ENCODE data around the gene TNFRSF9.
"Not testable (repeated sequence)": the region's sequence is repeated elsewhere in the genome, so short reads cannot be mapped to it uniquely, and the experiment has no call there.

TNFRSF9 gene

DNA sequence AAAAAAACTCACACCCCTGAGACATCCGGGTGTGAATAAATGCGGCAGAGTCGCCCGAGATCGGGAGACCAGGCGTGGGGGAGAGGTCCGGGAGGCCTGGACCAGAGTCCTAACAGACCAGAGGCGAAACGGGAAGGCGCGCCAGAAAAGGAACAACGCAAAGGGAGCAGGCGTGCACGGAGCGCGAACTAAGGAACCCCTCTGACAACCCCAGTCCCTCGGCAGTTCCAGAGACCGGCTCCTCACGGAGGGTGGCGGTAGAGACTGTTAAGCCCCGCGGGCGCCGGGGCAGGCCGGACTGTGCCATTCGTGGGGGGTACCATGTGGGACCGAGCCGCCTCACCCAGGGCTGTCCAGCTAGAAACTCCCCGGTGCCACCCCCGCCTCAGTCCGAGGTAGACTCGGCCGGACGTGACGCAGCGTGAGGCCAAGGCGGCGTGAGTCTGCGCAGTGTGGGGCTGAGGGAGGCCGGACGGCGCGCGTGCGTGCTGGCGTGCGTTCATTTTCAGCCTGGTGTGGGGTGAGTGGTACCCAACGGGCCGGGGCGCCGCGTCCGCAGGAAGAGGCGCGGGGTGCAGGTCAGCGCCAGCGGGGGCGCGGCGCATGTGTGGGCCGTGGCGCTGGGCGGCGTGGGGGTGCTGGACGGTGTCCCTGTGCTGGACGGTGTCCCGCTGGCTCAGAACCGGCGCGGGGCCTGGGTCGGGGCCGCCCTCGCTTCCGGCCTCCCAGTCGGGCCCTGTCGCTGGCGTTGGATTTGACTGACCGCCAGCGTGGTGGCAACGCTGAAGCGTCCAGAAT lies 20.8 kb upstream of the TNFRSF9 start, which contains the start of gene PARK7:
Gene PARK7 (plus strand): TSS at position 496 of the 798 bp plus-strand sequence. CDS start 1,075 bp downstream, outside the sequence.
- DNase-seq = peak; percentile 94 to 100 (median 99)

DNA sequence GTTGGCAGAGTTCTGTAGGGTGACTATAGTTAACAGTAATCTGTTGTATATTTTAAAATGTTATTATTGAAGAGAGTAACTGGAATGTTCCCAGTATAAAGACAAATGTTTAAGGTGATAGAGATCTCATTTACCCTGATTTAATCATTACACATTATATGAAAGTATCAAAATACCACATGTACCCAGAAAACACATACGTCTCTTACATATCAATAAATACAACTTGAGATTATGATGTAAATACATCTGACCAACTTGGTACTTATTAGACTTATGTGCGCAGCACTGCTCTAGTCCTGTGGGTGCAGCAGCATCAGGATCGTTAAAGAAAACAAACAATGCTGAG lies 20.2 kb upstream of the TNFRSF9 start:
- no peak for DNase-seq

DNA sequence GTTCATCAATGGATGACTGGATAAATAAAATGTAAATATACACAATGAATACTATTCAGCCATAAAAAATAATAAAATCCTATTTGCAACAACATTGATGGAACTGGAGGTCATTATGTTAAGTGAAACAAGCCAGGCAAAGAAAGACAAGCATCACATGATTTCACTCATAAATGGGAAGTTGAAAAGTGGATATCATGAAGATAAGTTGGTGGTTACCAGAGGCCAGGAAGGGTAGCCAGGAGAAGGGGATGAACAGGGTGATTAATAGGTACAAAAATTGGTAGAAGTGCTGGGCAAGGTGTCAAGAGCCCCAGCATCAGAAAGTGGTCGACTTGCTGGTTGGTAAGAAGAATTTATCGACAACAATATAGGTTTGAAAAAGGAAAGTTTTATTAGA lies 19.5 kb upstream of the TNFRSF9 start:
- no peak for DNase-seq

DNA sequence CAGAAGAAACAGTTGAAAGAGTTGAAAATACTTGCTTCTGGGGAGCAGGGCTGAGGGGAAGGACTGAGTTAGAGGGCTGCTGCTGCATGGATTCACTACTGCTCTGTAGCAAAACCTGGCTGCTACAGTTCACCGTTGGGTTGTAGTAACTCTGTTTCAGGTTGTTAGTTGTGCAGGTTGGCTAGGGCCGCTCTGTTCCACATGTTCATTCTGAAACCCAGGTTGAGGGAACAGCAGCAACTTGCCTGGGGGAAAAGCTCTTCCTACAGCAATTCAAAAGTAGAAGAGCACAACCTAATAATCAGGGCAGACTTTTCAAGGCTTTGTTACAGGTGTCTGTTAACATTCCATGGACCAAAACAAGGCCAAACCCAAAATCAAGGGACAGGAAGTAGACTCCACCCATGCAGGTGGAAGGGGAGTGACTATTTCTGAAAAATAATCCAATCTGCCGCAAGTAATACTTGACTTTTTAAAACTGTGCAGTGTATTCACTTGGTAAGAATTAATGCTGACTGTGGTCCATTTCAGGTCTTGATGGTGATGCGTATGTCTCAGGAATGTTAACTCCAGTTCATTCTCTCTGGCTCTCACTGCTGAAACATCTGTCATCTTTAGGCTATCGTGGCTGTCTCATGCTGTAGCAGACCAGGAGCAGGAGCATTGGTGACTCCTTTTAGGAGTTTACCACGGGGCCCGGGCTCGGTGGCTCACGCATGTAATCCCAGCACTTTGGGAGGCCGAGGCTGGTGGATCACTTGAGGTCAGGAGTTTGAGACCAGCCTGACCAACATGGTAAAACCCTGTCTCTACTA lies 15.8 kb upstream of the TNFRSF9 start:
- DNase-seq = no peak

DNA sequence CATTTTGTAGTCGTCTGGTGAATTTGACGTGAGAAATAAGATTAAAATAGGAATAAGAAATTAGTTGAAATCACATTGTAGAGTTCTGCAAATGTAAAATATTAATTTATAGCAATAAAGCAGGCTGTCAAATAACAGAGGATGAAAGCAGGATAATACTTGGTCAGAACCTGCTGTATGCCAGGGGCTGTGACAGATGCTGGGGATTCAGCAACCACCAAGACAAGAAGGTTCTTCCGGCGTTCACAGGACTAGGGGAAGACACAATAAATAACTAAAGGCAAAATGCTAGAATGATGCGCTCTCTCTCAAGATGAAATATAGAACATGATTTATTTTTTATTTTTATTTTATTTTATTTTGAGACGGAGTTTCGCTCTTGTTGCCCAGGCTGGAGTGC lies 14.0 kb upstream of the TNFRSF9 start:
- DNase-seq = no peak

DNA sequence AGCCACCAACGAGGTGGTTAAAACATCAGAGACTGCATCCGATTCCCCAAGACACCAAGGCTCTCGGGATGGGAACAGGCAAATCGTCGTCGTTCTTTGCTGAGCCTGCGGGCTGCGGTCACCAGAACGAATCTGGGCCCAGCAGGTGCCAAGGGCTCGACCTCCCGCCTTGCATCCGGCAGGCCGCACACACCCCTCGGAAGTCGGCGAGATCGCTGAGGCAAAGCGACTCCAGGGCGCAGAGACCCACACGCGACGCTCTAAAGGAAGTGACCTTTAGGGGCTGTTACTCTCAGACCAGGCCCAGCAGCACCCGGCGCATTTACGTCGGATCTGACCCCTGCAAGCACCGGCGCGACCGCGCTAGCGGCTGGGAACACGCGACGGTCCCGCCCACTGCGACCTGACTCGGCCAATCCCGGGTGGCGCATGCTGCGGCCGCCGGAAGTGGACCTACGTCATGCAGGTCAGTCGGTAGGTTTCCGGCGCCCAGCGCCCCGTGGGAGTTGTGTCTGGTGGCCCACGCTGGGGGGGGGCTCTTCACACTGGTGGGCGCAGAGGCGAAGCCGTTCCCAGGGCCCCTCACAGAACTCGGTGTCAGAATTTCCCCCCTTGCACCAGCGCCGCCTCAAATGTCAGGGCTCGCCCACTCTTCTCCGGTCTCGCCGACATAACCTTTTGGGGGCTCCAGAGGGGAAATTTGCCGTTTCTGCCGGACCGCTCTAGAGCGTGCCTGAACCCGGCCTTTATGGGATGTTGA lies 13.4 kb upstream of the TNFRSF9 start:
- peak; percentile 81 to 99 (median 95) for DNase-seq

DNA sequence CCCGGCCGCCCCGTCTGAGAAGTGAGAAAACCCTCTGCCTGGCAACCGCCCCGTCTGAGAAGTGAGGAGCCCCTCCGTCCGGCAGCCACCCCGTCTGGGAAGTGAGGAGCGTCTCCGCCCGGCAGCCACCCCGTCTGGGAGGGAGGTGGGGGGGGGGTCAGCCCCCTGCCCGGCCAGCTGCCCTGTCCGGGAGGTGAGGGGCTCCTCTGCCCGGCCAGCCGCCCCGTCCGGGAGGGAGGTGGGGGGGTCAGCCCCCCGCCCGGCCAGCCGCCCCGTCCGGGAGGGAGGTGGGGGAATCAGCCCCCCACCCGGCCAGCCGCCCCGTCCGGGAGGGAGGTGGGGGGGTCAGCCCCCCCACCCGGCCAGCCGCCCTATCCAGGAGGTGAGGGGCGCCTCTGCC lies 12.2 kb upstream of the TNFRSF9 start:
- DNase-seq = not testable (repeated sequence)

DNA sequence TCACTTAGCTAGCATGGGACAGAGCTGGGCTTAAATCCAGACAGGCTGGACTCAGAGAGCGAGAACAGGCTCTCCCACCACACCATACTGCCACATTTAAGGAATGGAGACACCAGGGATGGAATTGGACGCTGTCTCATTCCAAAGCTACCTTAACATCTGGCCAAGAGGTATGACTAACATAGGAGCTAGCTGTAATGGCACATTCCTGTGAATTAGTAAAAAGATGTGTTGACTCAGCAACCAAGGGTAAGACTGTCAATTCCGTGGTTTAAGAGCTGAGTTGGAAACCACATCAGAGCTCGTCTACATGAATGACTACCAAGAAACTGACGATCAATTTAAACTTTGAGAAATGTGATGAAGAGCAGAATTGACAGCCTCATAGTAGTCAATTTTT lies 8.3 kb upstream of the TNFRSF9 start:
- DNase-seq = no peak

DNA sequence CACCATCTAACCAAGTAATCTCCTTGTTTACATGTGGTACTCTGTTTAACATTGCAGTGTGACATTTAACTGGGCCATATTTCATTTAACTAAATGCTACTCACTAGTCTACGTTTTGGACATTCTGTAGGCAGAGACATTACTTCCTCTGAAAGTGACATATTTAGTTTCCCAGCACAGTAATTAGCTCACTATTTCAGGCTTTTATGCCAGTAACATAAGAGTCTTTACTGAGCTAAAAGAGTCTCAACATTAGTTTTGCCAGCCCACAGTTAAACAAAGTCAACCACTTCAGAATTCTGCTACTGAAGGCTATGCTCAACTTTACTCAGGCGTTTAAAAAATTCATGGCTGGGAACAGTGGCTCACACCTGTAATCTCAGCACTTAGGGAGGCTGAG lies 2.6 kb upstream of the TNFRSF9 start:
- DNase-seq = no peak

DNA sequence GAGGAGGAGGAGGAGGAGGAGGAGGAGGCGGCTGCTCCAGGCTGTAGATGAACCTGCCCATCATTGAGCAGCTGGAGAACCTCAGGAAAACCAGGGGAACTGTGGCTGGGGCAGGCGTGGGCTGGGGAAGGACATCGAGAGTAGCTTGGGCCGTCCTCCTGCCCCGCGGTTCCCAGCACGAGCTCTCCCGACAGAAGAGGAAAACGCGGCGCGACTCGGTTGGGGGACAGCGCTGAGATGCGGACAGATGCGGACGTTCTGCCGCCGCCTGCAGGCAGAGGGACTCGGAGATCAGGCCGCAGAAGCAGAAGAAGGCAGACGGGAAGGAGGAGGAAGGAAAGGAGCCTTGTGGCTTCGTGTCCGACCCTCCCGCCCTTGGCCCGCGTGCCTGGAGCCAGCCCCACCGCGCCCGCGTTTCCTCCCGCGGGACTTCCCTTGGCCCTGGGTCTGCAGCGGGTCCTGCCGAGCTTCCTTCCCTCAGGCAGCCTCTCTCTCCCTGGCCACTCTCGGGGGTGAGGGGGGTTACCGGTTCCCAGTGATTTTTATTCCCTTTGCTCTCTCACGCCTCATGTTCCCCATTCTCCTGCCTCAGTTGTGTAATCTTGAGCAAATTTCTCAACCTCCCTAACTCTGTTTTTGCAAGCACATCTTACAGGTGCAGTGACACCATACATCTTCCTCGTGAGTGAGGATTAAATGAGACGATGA lies 1.7 kb upstream of the TNFRSF9 start:
- DNase-seq = peak in 49 of 56 donors; percentile 3 to 70 (median 27)

DNA sequence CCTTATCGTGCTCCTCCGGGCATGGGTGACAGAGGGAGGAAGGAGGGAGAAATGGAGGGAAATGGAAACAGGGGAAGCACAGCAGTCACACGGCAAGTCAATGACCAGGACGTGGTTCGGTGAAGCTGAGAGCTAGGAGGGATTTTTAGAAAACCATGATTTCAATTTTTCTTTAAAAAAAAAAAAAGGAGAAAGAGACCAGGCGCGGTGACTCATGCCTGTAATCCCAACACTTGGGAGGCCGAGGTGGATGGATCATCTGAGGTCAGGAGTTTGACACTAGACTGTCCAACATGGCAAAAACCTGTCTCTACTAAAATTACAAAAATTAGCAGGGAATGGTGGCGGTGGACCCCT lies 776 bp upstream of the TNFRSF9 start:
- no peak for DNase-seq

DNA sequence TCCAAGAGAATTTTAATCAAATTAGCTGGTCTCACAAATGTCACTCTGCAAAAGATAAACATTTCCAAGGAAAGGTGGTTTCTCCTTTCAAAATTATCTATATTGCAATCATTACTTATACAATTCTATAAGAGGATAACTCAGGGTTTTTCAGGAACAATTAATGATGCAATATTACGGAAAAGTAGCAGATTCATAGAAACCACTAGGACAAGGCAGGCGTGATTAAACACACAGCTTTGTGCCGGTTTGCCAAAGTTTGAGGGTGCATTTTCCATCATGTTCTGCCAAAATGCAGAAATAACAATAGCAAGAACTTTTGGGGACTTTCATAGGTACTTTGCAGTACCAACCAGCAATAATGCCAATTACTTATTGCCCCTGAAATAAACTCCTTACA lies 605 bp downstream of the TNFRSF9 start:
- no peak for DNase-seq

DNA sequence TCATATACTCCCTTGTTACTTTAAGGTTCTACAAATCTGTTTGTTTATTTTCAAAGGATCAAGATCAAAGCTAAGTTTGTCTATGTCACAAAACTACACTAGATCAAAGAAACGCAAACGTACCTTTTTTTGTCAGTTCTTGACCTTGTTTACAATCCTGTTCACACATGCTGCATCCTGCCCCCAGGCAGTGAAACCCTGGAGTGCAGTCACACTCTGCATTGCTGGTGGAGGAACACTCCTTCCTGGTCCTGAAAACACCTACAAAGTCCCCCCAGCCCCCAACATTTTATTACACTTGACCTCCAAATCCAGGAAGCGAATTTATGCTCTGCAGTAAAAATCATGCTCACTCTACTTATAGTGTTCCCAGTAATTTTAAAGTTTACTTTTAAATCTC lies 2.6 kb downstream of the TNFRSF9 start:
- DNase-seq = no peak

DNA sequence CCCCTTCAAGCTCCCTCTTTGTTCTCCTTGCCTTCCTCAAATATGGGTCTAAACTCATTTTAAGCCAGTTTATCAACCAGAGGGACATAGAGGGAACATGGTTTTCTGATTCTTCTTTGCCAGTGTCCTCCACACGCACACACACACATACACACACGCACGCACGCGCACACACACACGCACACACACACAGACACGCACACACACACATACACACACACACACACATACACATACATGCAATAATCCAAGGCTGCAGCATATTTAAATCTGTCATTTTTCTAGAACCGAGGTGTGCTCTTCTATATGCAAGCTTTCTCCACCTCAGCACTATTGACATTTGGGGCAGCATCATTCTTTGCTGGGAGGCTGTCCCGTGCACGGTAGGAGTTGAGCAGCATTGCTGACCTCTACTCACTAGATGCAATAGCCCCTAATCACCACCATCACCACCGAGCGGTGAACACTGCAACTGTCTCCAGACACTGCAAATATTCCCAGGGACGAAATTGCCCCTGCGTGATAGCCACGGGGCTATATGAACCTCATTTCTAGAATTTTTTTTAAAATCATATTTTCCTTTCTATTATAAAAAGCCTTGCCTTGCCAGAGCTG lies 8.0 kb downstream of the TNFRSF9 start:
- DNase-seq = no peak

DNA sequence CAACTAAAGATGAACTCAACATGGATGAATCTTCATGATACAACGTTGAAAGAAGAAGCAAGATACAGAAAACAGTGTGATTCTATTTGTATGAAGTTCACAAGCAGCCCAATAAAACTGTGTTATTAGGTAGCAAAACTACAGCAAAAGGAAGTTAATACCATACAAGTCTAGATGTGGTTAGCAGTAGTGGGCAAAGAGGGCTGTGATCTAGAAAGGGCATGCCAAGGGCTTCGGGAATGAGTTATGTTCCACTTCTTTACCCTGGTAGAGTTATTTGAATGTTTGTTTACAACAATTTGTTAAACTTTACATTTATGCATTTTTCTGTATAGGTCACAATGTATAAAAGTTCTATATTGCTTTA lies 9.2 kb downstream of the TNFRSF9 start:
- no peak for DNase-seq

DNA sequence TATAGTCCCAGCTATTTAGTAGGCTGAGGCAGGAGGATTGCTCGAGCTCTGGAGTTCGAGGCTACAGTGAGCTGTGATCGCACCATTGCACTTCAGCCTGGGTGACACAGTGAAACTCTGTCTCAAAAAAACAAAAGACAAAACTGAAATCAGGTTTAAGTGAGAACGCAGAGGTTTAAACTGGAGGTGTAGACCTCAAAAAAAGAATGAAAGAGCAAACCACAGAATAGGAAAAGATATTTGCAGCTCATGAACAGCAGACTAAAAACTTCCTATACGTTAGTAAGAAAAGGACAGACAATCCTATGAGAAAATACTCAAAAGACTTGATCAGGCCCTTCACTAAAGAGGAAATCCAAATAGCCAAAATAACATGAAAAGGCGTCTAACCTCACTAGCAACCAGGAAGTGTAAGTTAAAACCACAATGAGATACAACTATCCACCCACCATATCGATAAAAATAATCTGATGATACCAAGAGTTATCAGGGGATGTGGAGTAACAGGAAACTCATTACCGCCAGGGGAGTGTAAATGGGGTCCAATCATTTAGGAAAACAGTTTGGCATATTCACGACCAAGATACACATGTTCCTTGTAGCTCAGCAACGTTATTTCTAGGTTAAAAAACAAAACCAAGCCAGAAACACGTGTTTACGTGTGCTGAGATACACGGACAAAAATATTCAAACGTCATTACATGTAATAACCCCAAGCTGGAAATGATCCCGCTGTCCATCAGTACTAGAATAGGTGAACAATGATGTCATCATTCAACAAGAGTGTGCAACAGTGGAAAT lies 9.8 kb downstream of the TNFRSF9 start:
- no peak for DNase-seq

DNA sequence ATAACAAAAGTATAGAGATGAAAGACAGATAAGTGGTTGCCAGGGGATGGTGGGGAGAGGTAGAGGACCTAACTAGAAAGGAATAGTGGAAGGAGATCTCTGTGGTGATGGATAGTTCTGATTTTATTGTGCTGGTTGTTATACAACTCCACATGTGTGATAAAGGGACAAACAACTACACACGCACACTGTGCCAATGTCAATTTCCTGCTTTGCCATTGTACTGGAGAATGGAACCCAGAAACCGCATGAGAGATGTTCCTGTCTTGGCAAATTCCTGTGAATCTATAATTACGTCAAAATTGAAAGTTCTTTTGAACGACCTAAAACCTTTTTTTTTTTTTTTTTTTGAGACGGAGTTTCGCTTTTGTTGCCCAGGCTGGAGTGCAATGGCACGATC lies 11.0 kb downstream of the TNFRSF9 start:
- DNase-seq = no peak

DNA sequence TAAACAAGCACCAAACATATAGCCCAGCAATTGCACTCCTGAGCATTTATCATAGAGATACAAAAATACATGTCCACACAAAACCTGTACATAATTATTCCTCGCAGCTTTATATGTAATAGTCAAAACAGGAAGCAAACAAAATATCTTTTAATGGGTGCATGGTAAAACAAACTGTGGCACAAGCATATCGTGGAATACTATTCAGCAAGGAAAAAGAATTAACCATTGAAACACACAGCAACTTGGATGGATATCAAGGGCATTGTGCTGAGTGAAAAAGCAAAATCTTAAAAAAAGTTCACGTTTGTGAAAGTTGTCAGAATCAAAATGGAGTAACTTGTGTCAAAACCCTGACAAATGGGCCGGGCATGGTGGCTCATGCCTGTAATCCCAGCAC lies 12.4 kb downstream of the TNFRSF9 start:
- DNase-seq = no peak

DNA sequence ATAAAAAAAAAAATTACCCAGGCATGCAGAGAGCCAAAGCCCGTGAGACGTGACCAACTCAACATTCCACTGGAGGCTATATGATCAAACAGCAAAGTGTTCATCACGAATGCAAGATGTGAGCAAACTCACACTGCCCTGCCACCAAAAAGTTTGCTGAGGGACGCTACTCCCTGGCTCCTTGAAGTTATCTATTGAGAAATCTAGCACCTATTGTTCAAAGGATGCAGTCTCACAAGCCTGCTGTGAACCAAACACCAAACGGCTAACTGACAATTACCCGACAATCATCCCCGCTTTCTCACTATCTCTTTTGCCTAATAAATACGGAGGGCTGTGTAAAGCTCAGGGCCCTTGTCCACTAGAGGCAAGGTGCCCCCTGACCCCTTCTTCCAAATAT lies 13.6 kb downstream of the TNFRSF9 start:
- DNase-seq = not testable (repeated sequence)

DNA sequence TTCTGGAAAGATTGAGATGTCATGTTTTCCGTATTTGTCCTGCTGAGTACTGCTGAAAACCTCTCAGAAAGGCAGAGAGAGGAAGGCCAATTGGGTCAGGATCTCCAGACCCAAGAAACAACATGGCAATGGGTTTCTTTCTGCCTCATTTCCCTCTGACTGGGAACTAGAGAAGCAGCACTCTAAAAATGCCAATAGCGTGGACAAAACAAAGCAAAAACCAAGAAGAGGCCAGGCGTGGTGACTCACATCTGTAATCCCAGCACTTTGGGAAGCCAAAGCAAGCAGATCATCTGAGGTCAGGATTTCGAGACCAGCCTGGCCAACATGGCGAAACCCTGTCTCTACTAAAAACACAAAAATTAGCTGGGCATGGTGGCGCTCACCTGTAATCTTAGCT lies 18.3 kb downstream of the TNFRSF9 start:
- DNase-seq = no peak
